H9 (cell line): ENCODE results near the gene DDRGK1. TPM values are rescaled to one million over a fixed set of nuclear protein-coding genes. Genes with fewer than 3 reads are reported as not detected.

ENCODE experiments used
- DNase-seq: peaks from one replicate; pipeline ENCODE4 v3.0.0-alpha.2; 2017
- H2AFZ ChIP-seq: one replicate; pipeline ENCODE4 v1.6.1; 2013; ENCODE audit warnings: mild to moderate bottlenecking, low read length, control low read depth, moderate library complexity
- H2AK5ac ChIP-seq: 2 replicates; pipeline ENCODE4 v1.6.1; 2013; ENCODE audit warnings: low read length, control low read depth, mixed read lengths; ENCODE audit not compliant: insufficient read length
- H2BK120ac ChIP-seq: one replicate; pipeline ENCODE4 v1.6.1; 2013; ENCODE audit warnings: low read depth, mild to moderate bottlenecking, low read length, control low read depth, inconsistent platforms; ENCODE audit not compliant: poor library complexity, severe bottlenecking
- H2BK12ac ChIP-seq: 2 replicates; pipeline ENCODE4 v1.6.1; 2013; ENCODE audit warnings: low read length, control low read depth, mixed read lengths, low read depth; ENCODE audit not compliant: insufficient read length
- H2BK15ac ChIP-seq: 2 replicates; pipeline ENCODE4 v1.6.1; 2013; ENCODE audit warnings: low read depth, low read length, control low read depth
- H2BK20ac ChIP-seq: one replicate; pipeline ENCODE4 v1.6.1; 2013; ENCODE audit warnings: low read depth, mild to moderate bottlenecking, low read length, control low read depth, inconsistent platforms; ENCODE audit not compliant: poor library complexity, severe bottlenecking
- H2BK5ac ChIP-seq: 2 replicates; pipeline ENCODE4 v1.6.1; 2013; ENCODE audit warnings: low read length, control low read depth, mixed read lengths; ENCODE audit not compliant: insufficient read length
- H3K14ac ChIP-seq: 2 replicates; pipeline ENCODE4 v1.6.1; 2013; ENCODE audit warnings: low read length, control low read depth; ENCODE audit not compliant: insufficient read depth
- H3K18ac ChIP-seq: 2 replicates; pipeline ENCODE4 v1.6.1; 2013; ENCODE audit warnings: low read depth, mild to moderate bottlenecking, mixed read lengths, low read length, control low read depth; ENCODE audit not compliant: insufficient read length
- H3K23ac ChIP-seq: 2 replicates; pipeline ENCODE4 v1.6.1; 2013; ENCODE audit warnings: low read length, control low read depth, mixed read lengths, low read depth; ENCODE audit not compliant: insufficient read length
- H3K23me2 ChIP-seq: 2 replicates; pipeline ENCODE4 v1.6.1; 2013; ENCODE audit warnings: low read depth, mild to moderate bottlenecking, mixed read lengths, low read length, control low read depth; ENCODE audit not compliant: insufficient read length, poor library complexity, severe bottlenecking
- H3K27ac ChIP-seq: 2 replicates; pipeline ENCODE4 v1.5.1; 2013; ENCODE audit warnings: low read length, control low read depth, mixed read lengths, low read depth; ENCODE audit not compliant: insufficient read length
- H3K27me3 ChIP-seq: 2 replicates; pipeline ENCODE4 v1.6.1; 2013; ENCODE audit warnings: low read length, control low read depth, inconsistent platforms; ENCODE audit not compliant: insufficient read depth
- H3K4ac ChIP-seq: 2 replicates; pipeline ENCODE4 v1.6.1; 2013; ENCODE audit warnings: low read depth, mild to moderate bottlenecking, control low read depth, inconsistent platforms, low read length, moderate library complexity
- H3K4me1 ChIP-seq: 2 replicates; pipeline ENCODE4 v1.6.1; 2013; ENCODE audit warnings: low read length, control low read depth, inconsistent platforms; ENCODE audit not compliant: insufficient read depth
- H3K4me2 ChIP-seq: 2 replicates; pipeline ENCODE4 v1.6.1; 2013; ENCODE audit warnings: low read length, control low read depth, mixed read lengths; ENCODE audit not compliant: insufficient read length, insufficient read depth
- H3K56ac ChIP-seq: 2 replicates; pipeline ENCODE4 v1.6.1; 2013; ENCODE audit warnings: low read depth, mild to moderate bottlenecking, mixed read lengths, low read length, control low read depth; ENCODE audit not compliant: insufficient read length
- H3K79me1 ChIP-seq: 2 replicates; pipeline ENCODE4 v1.6.1; 2013; ENCODE audit warnings: low read depth, mild to moderate bottlenecking, moderate library complexity, low read length, control low read depth, inconsistent platforms; ENCODE audit not compliant: insufficient read depth, poor library complexity, severe bottlenecking
- H3K79me2 ChIP-seq: 2 replicates; pipeline ENCODE4 v1.6.1; 2013; ENCODE audit warnings: low read length, control low read depth, inconsistent platforms; ENCODE audit not compliant: insufficient read depth
- H3K9ac ChIP-seq: 2 replicates; pipeline ENCODE4 v1.6.1; 2013; ENCODE audit warnings: low read length, control low read depth, mixed read lengths; ENCODE audit not compliant: insufficient read length; ENCODE audit errors: extremely low read depth
- H3K9me3 ChIP-seq: one replicate; pipeline ENCODE4 v1.6.1; 2013; ENCODE audit warnings: low read depth, low read length, inconsistent platforms; ENCODE audit not compliant: control insufficient read depth
- H3T11ph ChIP-seq: one replicate; pipeline ENCODE4 v1.6.1; 2013; ENCODE audit warnings: mild to moderate bottlenecking, low read length, control low read depth, inconsistent platforms
- H4K20me1 ChIP-seq: one replicate; pipeline ENCODE4 v1.6.1; 2013; ENCODE audit not compliant: control insufficient read depth, insufficient read length, insufficient read depth
- H4K5ac ChIP-seq: 2 replicates; pipeline ENCODE4 v1.6.1; 2013; ENCODE audit warnings: low read depth, mild to moderate bottlenecking, mixed read lengths, low read length, control low read depth; ENCODE audit not compliant: insufficient read length
- H4K8ac ChIP-seq: replicated peaks from 2 replicates; pipeline ENCODE4 v1.6.1; 2013; ENCODE audit warnings: low read length, control low read depth, mixed read lengths, low read depth; ENCODE audit not compliant: insufficient read length
- H4K91ac ChIP-seq: 2 replicates; pipeline ENCODE4 v1.6.1; 2013; ENCODE audit warnings: low read depth, mild to moderate bottlenecking, moderate library complexity, mixed read lengths, low read length, control low read depth; ENCODE audit not compliant: insufficient read length
- H3K27ac Mint-ChIP-seq, 3 experiments: 2 replicates in 2 of 3; 3 replicates in 1 of 3; pipeline ENCODE4 v1.8.0; 2020 to 2021; ENCODE audit warnings: mixed read lengths in 3 of 3, mild to moderate bottlenecking in 1 of 3, moderate library complexity in 1 of 3
- H3K27me3 Mint-ChIP-seq: 2 replicates; pipeline ENCODE4 v1.8.0; 2021; ENCODE audit warnings: low read depth, mild to moderate bottlenecking, moderate library complexity, mixed read lengths
- H3K36me3 Mint-ChIP-seq, 3 experiments: 2 replicates in 2 of 3; 3 replicates in 1 of 3; pipeline ENCODE4 v1.8.0; 2020 to 2021; ENCODE audit warnings: low read depth in 3 of 3, mixed read lengths in 3 of 3; ENCODE audit not compliant: insufficient read depth in 1 of 3
- H3K4me1 Mint-ChIP-seq, 2 experiments: 2 replicates each; pipeline ENCODE4 v1.8.0; 2020; ENCODE audit warnings: mixed read lengths in 2 of 2
- H3K4me3 Mint-ChIP-seq, 2 experiments: 2 replicates in 1 of 2; 3 replicates in 1 of 2; pipeline ENCODE4 v1.8.0; 2020 to 2021; ENCODE audit warnings: mild to moderate bottlenecking in 2 of 2, mixed read lengths in 2 of 2, moderate library complexity in 1 of 2
- H3K9me3 Mint-ChIP-seq, 2 experiments: 2 replicates in 1 of 2; 3 replicates in 1 of 2; pipeline ENCODE4 v1.8.0; 2020; ENCODE audit warnings: mild to moderate bottlenecking in 2 of 2, mixed read lengths in 2 of 2, moderate library complexity in 1 of 2
- WGBS: extraction: QIAGEN DNeasy Blood & Tissue Kit; methylation state at CpG from one replicate; pipeline ENCODE4 v1.1.7; 2013; ENCODE audit warnings: missing lambda C conversion rate, low lambda C conversion rate, mixed read lengths; ENCODE audit not compliant: insufficient read length; ENCODE audit errors: extremely low coverage; 5-methylcytosine and 5-hydroxymethylcytosine counted together
- total RNA-seq: library from RNA; stranded (reverse); gene quantifications from 2 replicates; pipeline ENCODE4 v1.2.1, GENCODE V29; 2021
- TF ChIP-seq, protein P1 (sequence below): fragments of 200-600 bp; sonication (generic); conservative IDR thresholded peaks from 3 replicates; pipeline ENCODE4 v1.8.0; 2021; ENCODE audit warnings: antibody characterized with exemption, mild to moderate bottlenecking

DDRGK1 gene
- total RNA-seq, 1 experiment from 2014 or later, result 58.1 TPM

DNA sequence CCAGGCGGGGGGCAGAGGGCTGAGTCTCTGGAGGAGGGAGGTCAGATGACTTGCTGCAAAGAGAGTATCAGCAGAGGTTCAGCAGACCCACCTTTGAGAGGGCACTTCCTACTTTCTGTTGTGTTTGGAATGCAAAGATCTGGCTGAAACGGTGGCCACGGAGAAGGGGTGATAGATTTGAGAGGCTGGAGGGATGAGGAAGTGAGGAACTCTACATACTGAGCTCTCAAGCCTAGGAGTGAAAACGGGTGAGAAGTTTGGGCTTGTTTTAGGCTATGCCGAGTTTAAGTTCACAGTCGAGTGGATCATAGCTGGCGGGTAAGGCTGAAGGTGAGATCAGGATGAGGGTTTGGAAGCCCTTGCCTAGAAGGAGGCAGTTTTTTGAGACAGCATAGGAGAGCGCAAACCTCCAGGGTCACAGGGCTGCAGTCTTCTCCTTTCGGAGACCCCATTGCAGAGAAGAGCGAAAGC, 4.3 kb upstream of the DDRGK1 start:
- peak overlapping the region; percentile 63 to 86 (median 76); a peak in 6 of 7 replicates for H3K27ac Mint-ChIP-seq
- TF ChIP-seq, protein P1, sequence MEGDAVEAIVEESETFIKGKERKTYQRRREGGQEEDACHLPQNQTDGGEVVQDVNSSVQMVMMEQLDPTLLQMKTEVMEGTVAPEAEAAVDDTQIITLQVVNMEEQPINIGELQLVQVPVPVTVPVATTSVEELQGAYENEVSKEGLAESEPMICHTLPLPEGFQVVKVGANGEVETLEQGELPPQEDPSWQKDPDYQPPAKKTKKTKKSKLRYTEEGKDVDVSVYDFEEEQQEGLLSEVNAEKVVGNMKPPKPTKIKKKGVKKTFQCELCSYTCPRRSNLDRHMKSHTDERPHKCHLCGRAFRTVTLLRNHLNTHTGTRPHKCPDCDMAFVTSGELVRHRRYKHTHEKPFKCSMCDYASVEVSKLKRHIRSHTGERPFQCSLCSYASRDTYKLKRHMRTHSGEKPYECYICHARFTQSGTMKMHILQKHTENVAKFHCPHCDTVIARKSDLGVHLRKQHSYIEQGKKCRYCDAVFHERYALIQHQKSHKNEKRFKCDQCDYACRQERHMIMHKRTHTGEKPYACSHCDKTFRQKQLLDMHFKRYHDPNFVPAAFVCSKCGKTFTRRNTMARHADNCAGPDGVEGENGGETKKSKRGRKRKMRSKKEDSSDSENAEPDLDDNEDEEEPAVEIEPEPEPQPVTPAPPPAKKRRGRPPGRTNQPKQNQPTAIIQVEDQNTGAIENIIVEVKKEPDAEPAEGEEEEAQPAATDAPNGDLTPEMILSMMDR, result no peak
- no peak overlapping the region for H4K5ac ChIP-seq
- no peak overlapping the region for H2BK12ac ChIP-seq
- peaks cover 10 to 18% of the 10 kb centered on the region in 2 experiments; a peak in 3 of 4 replicates for H3K4me1 Mint-ChIP-seq
- H3K9ac ChIP-seq, result peak overlapping the region; percentile 75
- peaks cover 9% of the 10 kb centered on the region; the same call in 1 of the 2 replicates for H3K79me2 ChIP-seq
- peaks cover 4% of the 10 kb centered on the region for H4K20me1 ChIP-seq
- no peak overlapping the region for H3K14ac ChIP-seq
- H3T11ph ChIP-seq, result no peak overlapping the region
- H3K9me3 Mint-ChIP-seq, result no peaks in the 10 kb centered on the region; a peak in 1 of 5 replicates
- no peak overlapping the region for H3K23ac ChIP-seq
- H2AK5ac ChIP-seq, result no peak overlapping the region
- no peak overlapping the region for H2AFZ ChIP-seq
- H3K27ac ChIP-seq, result no peak overlapping the region
- no peak overlapping the region for H4K91ac ChIP-seq
- no peak overlapping the region for H4K8ac ChIP-seq
- peaks cover 2% of the 10 kb centered on the region for H3K79me1 ChIP-seq
- no peak for DNase-seq
- peaks cover 14% of the 10 kb centered on the region for H3K23me2 ChIP-seq
- no peaks in the 10 kb centered on the region for H3K4me1 ChIP-seq
- H2BK15ac ChIP-seq, result no peak overlapping the region
- H3K27me3 Mint-ChIP-seq, result no peaks in the 10 kb centered on the region
- peak overlapping the region; percentile 92 to 98 for H3K4me3 Mint-ChIP-seq
- H3K4me2 ChIP-seq, result peak overlapping the region; percentile 95
- H3K18ac ChIP-seq, result no peak overlapping the region
- no peaks in the 10 kb centered on the region for H3K9me3 ChIP-seq
- no peak overlapping the region for H3K56ac ChIP-seq
- no peak overlapping the region for H2BK120ac ChIP-seq
- WGBS, result no CpG with 5 or more reads among the region's 10 CpGs
- H3K4ac ChIP-seq, result no peak overlapping the region
- no peak overlapping the region for H2BK5ac ChIP-seq
- peaks cover 13 to 17% (median 13%) of the 10 kb centered on the region in 3 experiments; a peak in 6 of 7 replicates for H3K36me3 Mint-ChIP-seq
- no peaks in the 10 kb centered on the region for H3K27me3 ChIP-seq
- H2BK20ac ChIP-seq, result no peak overlapping the region
